SK-N-SH treated with all-trans-retinoic acid at 6 μM for 48 hours (cell line): ENCODE data around the gene TRIM56.

Source experiments
- ARNTL ChIP-seq: fragments of 450-650 bp; formaldehyde crosslinking; IDR thresholded peaks from 2 replicates; pipeline ENCODE4 v1.5.0; 2020; ENCODE audit warnings: low read depth, mild to moderate bottlenecking, moderate library complexity, borderline replicate concordance
- CREB5 ChIP-seq: fragments of 250-450 bp; sonication (Bioruptor Pico); IDR thresholded peaks from 2 replicates; pipeline ENCODE4 v1.5.1; 2020; ENCODE audit warnings: low read depth, mild to moderate bottlenecking, moderate library complexity
- CSDC2 ChIP-seq: fragments of 250-450 bp; sonication (Bioruptor Pico); IDR thresholded peaks from 2 replicates; pipeline ENCODE4 v1.5.0; 2020; ENCODE audit warnings: mild to moderate bottlenecking, moderate library complexity
- PATZ1 ChIP-seq: fragments of 250-450 bp; sonication (Bioruptor Pico); IDR thresholded peaks from 2 replicates; pipeline ENCODE4 v1.8.0; 2020; ENCODE audit warnings: mild to moderate bottlenecking, moderate library complexity, borderline replicate concordance
- POU6F1 ChIP-seq: fragments of 250-450 bp; sonication (Bioruptor Pico); IDR thresholded peaks from 2 replicates; pipeline ENCODE4 v1.8.0; 2021; ENCODE audit warnings: low read depth, mild to moderate bottlenecking, moderate library complexity, borderline replicate concordance
- PPARA ChIP-seq: fragments of 250-450 bp; sonication (Bioruptor Pico); IDR thresholded peaks from 2 replicates; pipeline ENCODE4 v1.5.0; 2020; ENCODE audit warnings: mild to moderate bottlenecking, borderline replicate concordance
- RARB ChIP-seq: fragments of 250-450 bp; sonication (Bioruptor Pico); IDR thresholded peaks from 2 replicates; pipeline ENCODE4 v1.8.0; 2021; ENCODE audit warnings: mild to moderate bottlenecking, moderate library complexity
- TOX ChIP-seq: fragments of 250-450 bp; sonication (Bioruptor Pico); IDR thresholded peaks from 2 replicates; pipeline ENCODE4 v1.8.0; 2021; ENCODE audit warnings: mild to moderate bottlenecking, moderate library complexity, borderline replicate concordance
- TSHZ2 ChIP-seq: fragments of 250-450 bp; sonication (Bioruptor Pico); IDR thresholded peaks from 2 replicates; pipeline ENCODE4 v1.5.0; 2020; ENCODE audit warnings: mild to moderate bottlenecking, moderate library complexity
- ZFP3 ChIP-seq: fragments of 250-450 bp; sonication (Bioruptor Pico); IDR thresholded peaks from 2 replicates; pipeline ENCODE4 v1.5.0; 2020; ENCODE audit warnings: mild to moderate bottlenecking, moderate library complexity
- ZFP30 ChIP-seq: fragments of 450-650 bp; formaldehyde crosslinking; IDR thresholded peaks from 2 replicates; pipeline ENCODE4 v1.5.0; 2022; ENCODE audit warnings: mild to moderate bottlenecking, moderate library complexity

- TF ChIP-seq PATZ1 (CRISPR knock-in tag): no peak
- no peak for TF ChIP-seq TSHZ2 (CRISPR knock-in tag)
- TF ChIP-seq ZFP3 (CRISPR knock-in tag): no peak
- TF ChIP-seq TOX (CRISPR knock-in tag): no peak
- no peak for TF ChIP-seq CSDC2 (CRISPR knock-in tag)
- TF ChIP-seq RARB (CRISPR knock-in tag): no peak
- no peak for TF ChIP-seq CREB5 (CRISPR knock-in tag)
- no peak for TF ChIP-seq POU6F1 (CRISPR knock-in tag)
- TF ChIP-seq PPARA (CRISPR knock-in tag): no peak
- no peak for TF ChIP-seq ZFP30 (CRISPR knock-in tag)
- no peak for TF ChIP-seq ARNTL
Observed at GRCh38 chr7:101129603-101130117, 44.4 kb downstream of the TRIM56 start.
